ENCODE results near the gene CCDC158.

- TF ChIP-seq POLR2A (IDR thresholded peaks at IDR 0.05) (no peak), CTCF (IDR thresholded peaks at IDR 0.05) (no peak)
Measured at GRCh38 chr4:76278583-76278982, 142.4 kb downstream of the CCDC158 start.

Measured in Peyer's patch (tissue), 4 donors.